Measurements from ENCODE around the gene RFLNA. TPM values are rescaled to one million over a fixed set of nuclear protein-coding genes. Genes with fewer than 3 reads are reported as not detected.

Gene RFLNA
- polyA plus RNA-seq, 1 donor (not counting 4 experiments of a cell fraction or from before 2014, with no cell fraction given): 1.1 TPM

GRCh38 chr12:124311292-124312109 lies 16.6 kb downstream of the RFLNA start:
- H3K9ac ChIP-seq (ENCODE audit: control insufficient read depth, extremely low read depth, insufficient read depth, low read length): no peak overlapping the region
- no peaks in the 10 kb centered on the region for H3K79me2 ChIP-seq (ENCODE audit: control insufficient read depth, insufficient read depth, low read length)
- no peaks in the 10 kb centered on the region for H3K4me1 ChIP-seq (ENCODE audit: control insufficient read depth, extremely low read depth, insufficient read depth, low read length)
- FAIRE-seq (no peak), DNase-seq (ENCODE audit: low read depth, low spot score) (no peak)
- no peak overlapping the region for H2AFZ ChIP-seq (ENCODE audit: control insufficient read depth, low read length)
- H3K27ac ChIP-seq (ENCODE audit: control insufficient read depth, insufficient read depth, low read length): no peak overlapping the region
- no peaks in the 10 kb centered on the region for H3K36me3 ChIP-seq (ENCODE audit: control insufficient read depth in 2 of 2, extremely low read depth in 1 of 2, insufficient read depth in 2 of 2, low read length in 2 of 2)
- H3K9me1 ChIP-seq (ENCODE audit: control insufficient read depth, extremely low read depth, insufficient read depth, low read length): no peaks in the 10 kb centered on the region
- no peak overlapping the region for H3K4me3 ChIP-seq (ENCODE audit: control insufficient read depth in 2 of 3, extremely low read depth in 1 of 3, insufficient read depth in 2 of 3, low read depth in 1 of 3, low read length in 3 of 3)
- no peaks in the 10 kb centered on the region for H3K27me3 ChIP-seq (ENCODE audit: control insufficient read depth, extremely low read depth, insufficient read depth, low read length)
- dilution Hi-C loops (cut with MboI; ENCODE audit: extremely low pct_ligation_motif_present, low sequenced_read_pairs): no loop called here
- H3K9me3 ChIP-seq (ENCODE audit: control insufficient read depth, low read depth, low read length): no peaks in the 10 kb centered on the region
- TF ChIP-seq CTCF (optimal IDR thresholded peaks at IDR 0.05 in 1 of 3, IDR thresholded peaks at IDR 0.05 in 1 of 3, conservative IDR thresholded peaks at IDR 0.05 in 1 of 3; ENCODE audit: extremely low read depth in 1 of 3, insufficient read depth in 2 of 3, low read length in 3 of 3): no peak
- TF ChIP-seq EZH2 (IDR thresholded peaks at IDR 0.05; ENCODE audit: low read length): no peak
- H4K20me1 ChIP-seq (ENCODE audit: control insufficient read depth, extremely low read depth, insufficient read depth, low read length): no peaks in the 10 kb centered on the region
- no peak overlapping the region for H3K4me2 ChIP-seq (ENCODE audit: control insufficient read depth, extremely low read depth, insufficient read depth, low read depth, low read length)

- TF ChIP-seq CTCF (optimal IDR thresholded peaks at IDR 0.05 in 1 of 3, IDR thresholded peaks at IDR 0.05 in 1 of 3, conservative IDR thresholded peaks at IDR 0.05 in 1 of 3; ENCODE audit: extremely low read depth in 1 of 3, insufficient read depth in 2 of 3, low read length in 3 of 3): no peak
- no peak for TF ChIP-seq EZH2 (IDR thresholded peaks at IDR 0.05; ENCODE audit: low read length)
- DNase-seq (ENCODE audit: low read depth, low spot score): no peak
- Histone ChIP-seq H3K27ac (ENCODE audit: control insufficient read depth, insufficient read depth, low read length) (no peak overlapping the region), H3K4me2 (ENCODE audit: control insufficient read depth, extremely low read depth, insufficient read depth, low read depth, low read length) (no peak overlapping the region), H3K4me1 (ENCODE audit: control insufficient read depth, extremely low read depth, insufficient read depth, low read length) (no peaks in the 10 kb centered on the region), H3K9ac (ENCODE audit: control insufficient read depth, extremely low read depth, insufficient read depth, low read length) (no peak overlapping the region), H4K20me1 (ENCODE audit: control insufficient read depth, extremely low read depth, insufficient read depth, low read length) (no peaks in the 10 kb centered on the region), H3K27me3 (ENCODE audit: control insufficient read depth, extremely low read depth, insufficient read depth, low read length) (no peaks in the 10 kb centered on the region), H3K79me2 (ENCODE audit: control insufficient read depth, insufficient read depth, low read length) (no peaks in the 10 kb centered on the region), H2AFZ (ENCODE audit: control insufficient read depth, low read length) (no peak overlapping the region), H3K36me3 (ENCODE audit: control insufficient read depth in 2 of 2, extremely low read depth in 1 of 2, insufficient read depth in 2 of 2, low read length in 2 of 2) (no peaks in the 10 kb centered on the region), H3K9me3 (ENCODE audit: control insufficient read depth, low read depth, low read length) (no peaks in the 10 kb centered on the region), H3K9me1 (ENCODE audit: control insufficient read depth, extremely low read depth, insufficient read depth, low read length) (no peaks in the 10 kb centered on the region), H3K4me3 (ENCODE audit: control insufficient read depth in 2 of 3, extremely low read depth in 1 of 3, insufficient read depth in 2 of 3, low read depth in 1 of 3, low read length in 3 of 3) (no peak overlapping the region)
- dilution Hi-C loops (cut with MboI; ENCODE audit: extremely low pct_ligation_motif_present, low sequenced_read_pairs): no loop called here
- FAIRE-seq: no peak
Observed at GRCh38 chr12:124312601-124313000, 17.7 kb downstream of the RFLNA start.
